GM12878 (cell line): ENCODE measurements around the gene SH2D2A. TPM values are rescaled to one million over a fixed set of nuclear protein-coding genes. Genes with fewer than 3 reads are reported as not detected.
A peak's percentile ranks its signal among the peaks of the same experiment; 100 is the strongest.

Source experiments
- ATAC-seq: fragments of 200-7000 bp; cut with Tn5 transposase; 3 replicates; pipeline ENCODE4 v1.9.1; 2020; ENCODE audit warnings: mild to moderate bottlenecking, moderate library complexity
- BruUV-seq: library from RNA; stranded (reverse); fragments of 400-500 nt; replicated peaks from 2 replicates; lab custom pipeline; 2021; lab: Mats Ljungman, UMichigan
- CTCF ChIA-PET: fragments of 300-600 bp; sonication (Branson Sonifier 250); formaldehyde crosslinking; extraction: SDS; loops from one replicate; lab custom pipeline; 2021; ENCODE audit warnings: inconsistent platforms; lab: Yijun Ruan, JAX
- POLR2A ChIA-PET: fragments of 350-600 bp; formaldehyde crosslinking; extraction: SDS; loops from one replicate; lab custom pipeline; 2021; ENCODE audit warnings: inconsistent platforms; lab: Charles Lee
- RAD21 ChIA-PET: fragments of 300-600 bp; sonication (Branson Sonifier 250); formaldehyde crosslinking; loops from one replicate; lab custom pipeline; 2023; ENCODE audit warnings: antibody characterized with exemption; ENCODE audit not compliant: unreplicated experiment; lab: Charles Lee
- SMC1A ChIA-PET: fragments of 300-600 bp; sonication (Branson Sonifier 250); formaldehyde crosslinking; loops from one replicate; lab custom pipeline; 2023; ENCODE audit not compliant: unreplicated experiment, uncharacterized antibody; lab: Charles Lee
- DNase-seq: peaks from one replicate; pipeline ENCODE4 v3.0.0-alpha.2; 2011; ENCODE audit warnings: low read depth, low spot score
- FAIRE-seq: peaks from 3 replicates; lab custom pipeline; 2011; peaks lifted over from hg19 to GRCh38; lab: Jason Lieb, UNC
- H2AFZ ChIP-seq: 2 replicates; pipeline ENCODE4 v1.6.0; 2011; ENCODE audit warnings: low read depth, low read length, control low read depth; ENCODE audit not compliant: control insufficient read depth
- H3K27ac ChIP-seq: 2 replicates; pipeline ENCODE4 v1.5.1; 2011; ENCODE audit warnings: control low read depth; ENCODE audit not compliant: control insufficient read depth, insufficient read depth
- H3K27me3 ChIP-seq, 2 experiments: replicated peaks in 1 of 2; 2 replicates each; pipeline versions ENCODE4 v1.6.0 to v1.6.1; 2011; ENCODE audit warnings: low read length in 1 of 2; ENCODE audit not compliant: control insufficient read depth in 2 of 2, insufficient read depth in 2 of 2
- H3K36me3 ChIP-seq, 2 experiments: 2 replicates each; pipeline ENCODE4 v1.5.1; 2011; ENCODE audit warnings: low read length in 1 of 2; ENCODE audit not compliant: control insufficient read depth in 2 of 2, insufficient read depth in 2 of 2
- H3K4me1 ChIP-seq: 2 replicates; pipeline ENCODE4 v1.6.1; 2011; ENCODE audit warnings: mild to moderate bottlenecking, low read length, moderate library complexity, mixed read lengths; ENCODE audit not compliant: control insufficient read depth, insufficient read depth
- H3K4me2 ChIP-seq: 2 replicates; pipeline ENCODE4 v1.6.0; 2011; ENCODE audit warnings: control low read depth; ENCODE audit not compliant: control insufficient read depth, insufficient read depth
- H3K4me3 ChIP-seq: fragments of 200-600 bp; sonication (generic); 2 replicates; pipeline ENCODE4 v1.5.1; 2016
- H3K79me2 ChIP-seq: 2 replicates; pipeline ENCODE4 v1.6.0; 2011; ENCODE audit warnings: low read length; ENCODE audit not compliant: control insufficient read depth, insufficient read depth
- H3K9ac ChIP-seq: 2 replicates; pipeline ENCODE4 v1.8.0; 2011; ENCODE audit warnings: low read length, control low read depth, mixed read lengths; ENCODE audit not compliant: control insufficient read depth, insufficient read depth
- H3K9me3 ChIP-seq: replicated peaks from 3 replicates; pipeline ENCODE4 v1.5.1; 2011; ENCODE audit warnings: mild to moderate bottlenecking, low read length; ENCODE audit not compliant: control insufficient read depth, insufficient read depth
- H4K20me1 ChIP-seq: 2 replicates; pipeline ENCODE4 v1.6.0; 2011; ENCODE audit not compliant: control insufficient read depth, insufficient read depth
- ATF2 ChIP-seq: IDR thresholded peaks from 2 replicates; pipeline ENCODE4 v1.6.1; 2012; ENCODE audit warnings: low read length, inconsistent platforms
- CBFB ChIP-seq: IDR thresholded peaks from 2 replicates; pipeline ENCODE4 v1.6.1; 2016; ENCODE audit warnings: antibody characterized with exemption, low read depth
- CTCF ChIP-seq, 3 experiments: IDR thresholded peaks in 2 of 3; conservative IDR thresholded peaks in 1 of 3; 2 replicates each; pipeline ENCODE4 v1.5.1; 2011; ENCODE audit warnings: low read depth in 3 of 3, low read length in 3 of 3, mild to moderate bottlenecking in 3 of 3, control low read depth in 2 of 3, moderate library complexity in 2 of 3, inconsistent platforms in 1 of 3, mixed read lengths in 1 of 3; ENCODE audit not compliant: control insufficient read depth in 2 of 3, insufficient read depth in 1 of 3; ENCODE audit errors: extremely low read depth in 1 of 3
- ETV6 ChIP-seq, 2 experiments: fragments of 450-650 bp in 1 of 2; IDR thresholded peaks in 1 of 2; conservative IDR thresholded peaks in 1 of 2; 2 replicates each; pipeline ENCODE4 v1.6.1; 2014; ENCODE audit warnings: antibody characterized with exemption in 1 of 2, borderline replicate concordance in 1 of 2, low read depth in 1 of 2, mild to moderate bottlenecking in 1 of 2, moderate library complexity in 1 of 2
- KLF5 ChIP-seq: fragments of 450-650 bp; IDR thresholded peaks from 2 replicates; pipeline ENCODE4 v1.6.1; 2014; ENCODE audit warnings: mild to moderate bottlenecking; ENCODE audit not compliant: partially characterized antibody
- MYC ChIP-seq: IDR thresholded peaks from 2 replicates; pipeline ENCODE4 v1.6.1; 2011; ENCODE audit warnings: mild to moderate bottlenecking, low read length, moderate library complexity, inconsistent platforms; ENCODE audit not compliant: insufficient read depth, insufficient replicate concordance, insufficient read length, severe bottlenecking
- RAD21 ChIP-seq: IDR thresholded peaks from 2 replicates; pipeline ENCODE4 v1.6.1; 2011; ENCODE audit warnings: mild to moderate bottlenecking, low read depth, low read length, moderate library complexity; ENCODE audit not compliant: insufficient read depth
- RAD51 ChIP-seq: fragments of 450-650 bp; IDR thresholded peaks from 2 replicates; pipeline ENCODE4 v1.6.1; 2016; ENCODE audit warnings: moderate library complexity, mild to moderate bottlenecking, inconsistent platforms
- RUNX3 ChIP-seq: IDR thresholded peaks from 2 replicates; pipeline ENCODE4 v1.6.1; 2012; ENCODE audit warnings: low read length, inconsistent platforms
- SMC3 ChIP-seq: IDR thresholded peaks from 2 replicates; pipeline ENCODE4 v1.6.1; 2011; ENCODE audit warnings: low read length, improper control_type of control experiment, borderline replicate concordance
- ZBTB4 ChIP-seq: fragments of 450-650 bp; formaldehyde crosslinking; IDR thresholded peaks from 2 replicates; pipeline ENCODE4 v1.4.0; 2022; ENCODE audit warnings: mild to moderate bottlenecking, moderate library complexity
- ZSCAN29 ChIP-seq: fragments of 450-650 bp; IDR thresholded peaks from 2 replicates; pipeline ENCODE4 v1.6.1; 2017; ENCODE audit warnings: mild to moderate bottlenecking, moderate library complexity
- WGBS: methylation state at CpG from one replicate; pipeline ENCODE4 v1.1.6; 2016; ENCODE audit warnings: low lambda C conversion rate; ENCODE audit not compliant: insufficient replicate concordance, insufficient coverage; ENCODE audit errors: missing lambda C conversion rate; 5-methylcytosine and 5-hydroxymethylcytosine counted together
- in situ Hi-C: fragments of 300-500 bp; cut with MboI; formaldehyde crosslinking; loops from 9 replicates; pipeline ENCODE4 v1.14.3; 2018; ENCODE audit warnings: mixed read lengths
- intact Hi-C: fragments of 100-400 bp; cut with micrococcal nuclease; formaldehyde crosslinking; loops from one replicate; pipeline ENCODE4 v1.14.2; 2022; ENCODE audit not compliant: unreplicated experiment
- polyA plus RNA-seq, 11 experiments: library from polyadenylated mRNA; depleted of rRNA in 4 of 11; unstranded in 6 of 11; stranded (reverse) in 5 of 11; fragments of >200 nt; fragmentation: Nextera tagmentation in 4 of 11; fragmentation: Illumina TruSeq in 1 of 11; extraction: Ambion mirVana in 4 of 11; extraction: Trizol in 1 of 11; gene quantifications; 1 replicate in 1 of 11; 2 replicates in 10 of 11; pipeline versions ENCODE4 v1.2.1 to v1.2.3, GENCODE V29; 2011 to 2016; ENCODE audit warnings: inconsistent platforms in 2 of 11, missing spikeins in 2 of 11, low read depth in 1 of 11
- total RNA-seq, 4 experiments: library from RNA; depleted of rRNA in 3 of 4; stranded (reverse); fragments of >200 nt in 3 of 4; fragmentation: Illumina TruSeq in 1 of 4; extraction: Trizol in 1 of 4; gene quantifications; 2 replicates each; pipeline versions ENCODE4 v1.2.1 to v1.2.3, GENCODE V29; 2013 to 2021

The SH2D2A gene
- total and polyA plus RNA-seq, 10 of the 15 experiments (the other 5 are each of a cell fraction or from before 2014, with no cell fraction given), result 0.72 to 15.9 (median 7.0) TPM

GRCh38 chr1:156838972-156839371 lies 22.3 kb upstream of the SH2D2A start:
- 0 out of 2 replicates have a peak, but pooled peaks cover 2% of the 10 kb centered on the region for H4K20me1 ChIP-seq
- H3K9ac ChIP-seq, result no peak overlapping the region
- H2AFZ ChIP-seq, result no peak overlapping the region
- H3K4me1 ChIP-seq, result peaks cover 24% of the 10 kb centered on the region
- H3K9me3 ChIP-seq, result no peaks in the 10 kb centered on the region
- POLR2A ChIA-PET, result interaction anchor here (0.6 to 2.8 kb wide), 4 partner anchors 21 to 111 kb away, joined by 3 to 9 read pairs (median 6); partner anchors contain the start of genes ISG20L2, METTL25B and NTRK1
- no peaks in the 10 kb centered on the region; a peak in 1 of 4 replicates for H3K27me3 ChIP-seq
- H3K4me2 ChIP-seq, result no peak overlapping the region
- no peaks in the 10 kb centered on the region for H3K36me3 ChIP-seq
- in situ Hi-C loops, result no loop called here
- BruUV-seq, result no TSS peak
- intact Hi-C loops, result loop anchor here (1.0 to 5.0 kb wide), 3 partner anchors 21 to 52 kb away; partner anchors contain the start of gene NTRK1
- ATAC-seq, result peak; percentile 57
- FAIRE-seq, result peak; percentile 74
- H3K27ac ChIP-seq, result no peak overlapping the region
- RAD21 ChIA-PET, result interaction anchor here (0.6 to 6.1 kb wide), 13 partner anchors 10 to 267 kb away, joined by 3 to 113 read pairs (median 6); partner anchors contain the start of genes INSRR, ISG20L2, METTL25B and NTRK1
- WGBS, result 18% methylated on average over 7 of the region's 7 CpGs
- TF ChIP-seq ATF2 (no peak), ZSCAN29 (no peak), CTCF (IDR thresholded peaks at IDR 0.05 in 2 of 3, conservative IDR thresholded peaks at IDR 0.05 in 1 of 3; ENCODE audit: control insufficient read depth in 2 of 3, extremely low read depth in 1 of 3, insufficient read depth in 1 of 3, low read depth in 3 of 3, low read length in 3 of 3) (peak; percentile 80 to 94 (median 91)), ETV6 (conservative IDR thresholded peaks at IDR 0.05 in 1 of 2, IDR thresholded peaks at IDR 0.05 in 1 of 2; ENCODE audit: borderline replicate concordance in 1 of 2, low read depth in 1 of 2) (no peak), KLF5 (no peak), RAD21 (peak; percentile 86), RAD51 (no peak), SMC3 (peak; percentile 58; the same call in 1 of the 2 replicates), MYC (no peak), CBFB (no peak), ZBTB4 (CRISPR knock-in tag) (no peak), RUNX3 (peak; percentile 84)
- no peak overlapping the region for H3K4me3 ChIP-seq
- H3K79me2 ChIP-seq, result no peaks in the 10 kb centered on the region
- SMC1A ChIA-PET, result interaction anchor here (0.7 to 6.8 kb wide), 14 partner anchors 17 to 148 kb away, joined by 3 to 123 read pairs (median 6); partner anchors contain the start of genes INSRR, ISG20L2, METTL25B and NTRK1
- no peak for DNase-seq
- CTCF ChIA-PET, result interaction anchor here (0.8 to 6.9 kb wide), 36 partner anchors 8 to 251 kb away, joined by 3 to 248 read pairs (median 7); partner anchors contain the start of genes INSRR, ISG20L2, METTL25B and MRPL24
